Measurements from ENCODE around the gene GOLGA2. TPM values are rescaled to one million over a fixed set of nuclear protein-coding genes. Genes with fewer than 3 reads are reported as not detected.

Gene GOLGA2
- total and polyA plus RNA-seq, 2 of the 13 experiments (the other 11 are each of a cell fraction or from before 2014, with no cell fraction given): 45.3 to 45.8 TPM

DNA sequence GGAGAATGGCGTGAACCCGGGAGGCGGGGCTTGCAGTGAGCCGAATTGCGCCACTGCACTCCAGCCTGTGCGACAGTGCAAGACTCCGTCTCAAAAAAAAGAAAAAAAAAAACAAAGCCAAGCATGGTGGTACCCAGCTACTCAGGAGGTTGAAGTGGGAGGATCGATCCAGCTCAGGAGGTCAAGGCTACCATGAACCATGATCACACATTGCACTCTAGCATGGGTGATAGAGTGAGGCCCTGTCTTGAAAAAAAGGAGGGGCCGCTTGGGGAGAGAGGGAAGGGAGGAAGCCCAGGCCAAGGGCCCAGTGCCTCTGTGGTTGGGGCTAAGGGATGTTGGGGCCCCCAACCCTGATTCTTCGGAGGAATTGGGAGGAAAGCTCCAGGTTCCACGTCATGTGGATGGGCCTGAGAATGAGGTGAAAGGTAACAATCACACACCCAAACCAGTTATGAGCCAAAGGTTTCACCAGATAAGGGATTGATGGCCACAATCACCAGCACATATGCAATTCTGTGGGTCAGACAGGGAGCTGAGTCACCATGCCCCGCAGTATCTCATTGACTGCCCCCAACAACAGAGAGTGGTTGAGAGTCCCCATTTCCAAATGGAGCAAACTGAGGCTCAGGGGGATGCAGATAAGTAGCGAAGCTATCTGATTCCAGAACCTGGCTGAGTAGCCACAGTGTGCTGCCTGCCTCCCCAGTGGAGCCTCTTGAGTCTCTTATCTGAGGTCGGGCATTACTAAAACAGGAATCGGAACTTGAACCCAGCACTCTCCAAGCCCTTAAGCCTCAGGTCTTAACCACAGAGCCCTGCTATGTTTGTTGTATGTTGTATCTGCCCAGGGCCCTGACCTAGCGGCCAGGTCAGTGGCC lies 20.8 kb upstream of the GOLGA2 start (continued):
- TF ChIP-seq IKZF4 (CRISPR knock-in tag; IDR thresholded peaks at IDR 0.05; ENCODE audit: borderline replicate concordance, low read depth, not compliant biosample characterization) (no peak), ZNF546 (CRISPR knock-in tag; conservative IDR thresholded peaks at IDR 0.05) (0 out of 2 replicates have a peak, but pooled peaks have one; percentile 33), JARID2 (CRISPR knock-in tag; IDR thresholded peaks at IDR 0.05; ENCODE audit: insufficient replicate concordance) (no peak), ZNF232 (CRISPR knock-in tag; IDR thresholded peaks at IDR 0.05; ENCODE audit: borderline replicate concordance) (no peak), KAT8 (CRISPR knock-in tag; IDR thresholded peaks at IDR 0.05) (no peak), PPARG (CRISPR knock-in tag; conservative IDR thresholded peaks at IDR 0.05) (peak; percentile 89), ZNF616 (CRISPR knock-in tag; IDR thresholded peaks at IDR 0.05; ENCODE audit: low read depth) (no peak), SMAD9 (CRISPR knock-in tag; IDR thresholded peaks at IDR 0.05) (no peak), ZNF274 (CRISPR knock-in tag; IDR thresholded peaks at IDR 0.05) (no peak; the same call in 1 of the 2 replicates), TAF1 (CRISPR knock-in tag; IDR thresholded peaks at IDR 0.05) (peak; percentile 23; the same call in 1 of the 2 replicates), CREM (IDR thresholded peaks at IDR 0.05) (no peak; the same call in 1 of the 2 replicates), CREM (CRISPR knock-in tag; IDR thresholded peaks at IDR 0.05) (no peak), ZNF343 (CRISPR knock-in tag; IDR thresholded peaks at IDR 0.05) (no peak), NFE2L1 (CRISPR knock-in tag; IDR thresholded peaks at IDR 0.05; ENCODE audit: borderline replicate concordance) (no peak), ZBTB7A (CRISPR knock-in tag; IDR thresholded peaks at IDR 0.05) (no peak), FOXA3 (CRISPR knock-in tag; IDR thresholded peaks at IDR 0.05) (peak; percentile 24; the same call in 1 of the 2 replicates), GZF1 (CRISPR knock-in tag; IDR thresholded peaks at IDR 0.05) (no peak), NCOA2 (CRISPR knock-in tag; IDR thresholded peaks at IDR 0.05) (peak; percentile 19; the same call in 1 of the 2 replicates), RBM39 (IDR thresholded peaks at IDR 0.05; ENCODE audit: low read depth, low read length, poor library complexity, severe bottlenecking) (no peak), GABPA (IDR thresholded peaks at IDR 0.05; ENCODE audit: low read depth, low read length) (no peak), GABPA (CRISPR knock-in tag; IDR thresholded peaks at IDR 0.05; ENCODE audit: low read depth) (no peak), ZNF441 (CRISPR knock-in tag; IDR thresholded peaks at IDR 0.05; ENCODE audit: borderline replicate concordance) (peak; percentile 100)
- TF ChIP-seq, protein P1, sequence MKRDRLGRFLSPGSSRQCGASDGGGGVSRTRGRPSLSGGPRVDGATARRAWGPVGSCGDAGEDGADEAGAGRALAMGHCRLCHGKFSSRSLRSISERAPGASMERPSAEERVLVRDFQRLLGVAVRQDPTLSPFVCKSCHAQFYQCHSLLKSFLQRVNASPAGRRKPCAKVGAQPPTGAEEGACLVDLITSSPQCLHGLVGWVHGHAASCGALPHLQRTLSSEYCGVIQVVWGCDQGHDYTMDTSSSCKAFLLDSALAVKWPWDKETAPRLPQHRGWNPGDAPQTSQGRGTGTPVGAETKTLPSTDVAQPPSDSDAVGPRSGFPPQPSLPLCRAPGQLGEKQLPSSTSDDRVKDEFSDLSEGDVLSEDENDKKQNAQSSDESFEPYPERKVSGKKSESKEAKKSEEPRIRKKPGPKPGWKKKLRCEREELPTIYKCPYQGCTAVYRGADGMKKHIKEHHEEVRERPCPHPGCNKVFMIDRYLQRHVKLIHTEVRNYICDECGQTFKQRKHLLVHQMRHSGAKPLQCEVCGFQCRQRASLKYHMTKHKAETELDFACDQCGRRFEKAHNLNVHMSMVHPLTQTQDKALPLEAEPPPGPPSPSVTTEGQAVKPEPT (CRISPR knock-in tag; IDR thresholded peaks at IDR 0.05; ENCODE audit: low read depth): no peak
- TF ChIP-seq, protein P2, sequence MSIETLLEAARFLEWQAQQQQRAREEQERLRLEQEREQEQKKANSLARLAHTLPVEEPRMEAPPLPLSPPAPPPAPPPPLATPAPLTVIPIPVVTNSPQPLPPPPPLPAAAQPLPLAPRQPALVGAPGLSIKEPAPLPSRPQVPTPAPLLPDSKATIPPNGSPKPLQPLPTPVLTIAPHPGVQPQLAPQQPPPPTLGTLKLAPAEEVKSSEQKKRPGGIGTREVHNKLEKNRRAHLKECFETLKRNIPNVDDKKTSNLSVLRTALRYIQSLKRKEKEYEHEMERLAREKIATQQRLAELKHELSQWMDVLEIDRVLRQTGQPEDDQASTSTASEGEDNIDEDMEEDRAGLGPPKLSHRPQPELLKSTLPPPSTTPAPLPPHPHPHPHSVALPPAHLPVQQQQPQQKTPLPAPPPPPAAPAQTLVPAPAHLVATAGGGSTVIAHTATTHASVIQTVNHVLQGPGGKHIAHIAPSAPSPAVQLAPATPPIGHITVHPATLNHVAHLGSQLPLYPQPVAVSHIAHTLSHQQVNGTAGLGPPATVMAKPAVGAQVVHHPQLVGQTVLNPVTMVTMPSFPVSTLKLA (IDR thresholded peaks at IDR 0.05): 0 out of 2 replicates have a peak, but pooled peaks have one; percentile 2
- TF ChIP-seq, protein P3, sequence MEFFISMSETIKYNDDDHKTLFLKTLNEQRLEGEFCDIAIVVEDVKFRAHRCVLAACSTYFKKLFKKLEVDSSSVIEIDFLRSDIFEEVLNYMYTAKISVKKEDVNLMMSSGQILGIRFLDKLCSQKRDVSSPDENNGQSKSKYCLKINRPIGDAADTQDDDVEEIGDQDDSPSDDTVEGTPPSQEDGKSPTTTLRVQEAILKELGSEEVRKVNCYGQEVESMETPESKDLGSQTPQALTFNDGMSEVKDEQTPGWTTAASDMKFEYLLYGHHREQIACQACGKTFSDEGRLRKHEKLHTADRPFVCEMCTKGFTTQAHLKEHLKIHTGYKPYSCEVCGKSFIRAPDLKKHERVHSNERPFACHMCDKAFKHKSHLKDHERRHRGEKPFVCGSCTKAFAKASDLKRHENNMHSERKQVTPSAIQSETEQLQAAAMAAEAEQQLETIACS (CRISPR knock-in tag; IDR thresholded peaks at IDR 0.05): no peak
- TF ChIP-seq, protein P4, sequence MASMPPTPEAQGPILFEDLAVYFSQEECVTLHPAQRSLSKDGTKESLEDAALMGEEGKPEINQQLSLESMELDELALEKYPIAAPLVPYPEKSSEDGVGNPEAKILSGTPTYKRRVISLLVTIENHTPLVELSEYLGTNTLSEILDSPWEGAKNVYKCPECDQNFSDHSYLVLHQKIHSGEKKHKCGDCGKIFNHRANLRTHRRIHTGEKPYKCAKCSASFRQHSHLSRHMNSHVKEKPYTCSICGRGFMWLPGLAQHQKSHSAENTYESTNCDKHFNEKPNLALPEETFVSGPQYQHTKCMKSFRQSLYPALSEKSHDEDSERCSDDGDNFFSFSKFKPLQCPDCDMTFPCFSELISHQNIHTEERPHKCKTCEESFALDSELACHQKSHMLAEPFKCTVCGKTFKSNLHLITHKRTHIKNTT (CRISPR knock-in tag; IDR thresholded peaks at IDR 0.05): no peak

Data from HepG2 (cell line).